Smooth muscle cell (in vitro differentiated cells): ENCODE results near the gene SAFB. TPM values are rescaled to one million over a fixed set of nuclear protein-coding genes. Genes with fewer than 3 reads are reported as not detected.

Experiments used
- DNase-seq: peaks from one replicate; lab custom pipeline; 2025; ENCODE audit not compliant: unreplicated experiment; lab: John Stamatoyannopoulos, UW
- H2AFZ ChIP-seq: fragments of 200-600 bp; sonication (generic); 2 replicates; pipeline ENCODE4 v1.6.0; 2016; ENCODE audit warnings: antibody characterized with exemption, low read depth, mild to moderate bottlenecking
- H3F3A ChIP-seq: fragments of 200-600 bp; sonication (generic); 2 replicates; pipeline ENCODE4 v1.6.0; 2017; ENCODE audit warnings: antibody characterized with exemption, low read depth
- H3K27ac ChIP-seq: fragments of 200-600 bp; sonication (generic); 2 replicates; pipeline ENCODE4 v1.5.1; 2016; ENCODE audit warnings: low read depth, mild to moderate bottlenecking
- H3K27me3 ChIP-seq: fragments of 200-600 bp; sonication (generic); 2 replicates; pipeline ENCODE4 v1.6.1; 2016; ENCODE audit warnings: low read depth, mild to moderate bottlenecking
- H3K36me3 ChIP-seq: fragments of 200-600 bp; sonication (generic); 2 replicates; pipeline ENCODE4 v1.5.1; 2016; ENCODE audit warnings: low read depth
- H3K4me1 ChIP-seq: fragments of 200-600 bp; sonication (generic); 2 replicates; pipeline ENCODE4 v1.5.1; 2016; ENCODE audit warnings: low read depth
- H3K4me2 ChIP-seq: fragments of 200-600 bp; sonication (generic); 2 replicates; pipeline ENCODE4 v1.6.0; 2016; ENCODE audit warnings: mild to moderate bottlenecking
- H3K4me3 ChIP-seq: fragments of 200-600 bp; sonication (generic); 2 replicates; pipeline ENCODE4 v1.5.1; 2016; ENCODE audit warnings: mild to moderate bottlenecking
- H3K79me2 ChIP-seq: fragments of 200-600 bp; sonication (generic); 2 replicates; pipeline ENCODE4 v1.6.0; 2016; ENCODE audit warnings: low read depth, mild to moderate bottlenecking
- H3K9ac ChIP-seq: fragments of 200-600 bp; sonication (generic); 2 replicates; pipeline ENCODE4 v1.6.0; 2016; ENCODE audit warnings: low read depth
- H3K9me3 ChIP-seq: fragments of 200-600 bp; sonication (generic); replicated peaks from 2 replicates; pipeline ENCODE4 v1.5.1; 2016; ENCODE audit warnings: low read depth
- H4K20me1 ChIP-seq: fragments of 200-600 bp; sonication (generic); 2 replicates; pipeline ENCODE4 v1.6.0; 2016; ENCODE audit warnings: low read depth
- CTCF ChIP-seq: fragments of 200-600 bp; sonication (generic); IDR thresholded peaks from 2 replicates; pipeline ENCODE4 v1.5.1; 2017; ENCODE audit warnings: borderline replicate concordance, mild to moderate bottlenecking, antibody characterized with exemption; ENCODE audit not compliant: insufficient read depth, poor library complexity, severe bottlenecking
- WGBS: methylation state at CpG from one replicate; pipeline ENCODE4 v1.1.7; 2016; ENCODE audit warnings: low lambda C conversion rate; 5-methylcytosine and 5-hydroxymethylcytosine counted together
- polyA plus RNA-seq: library from polyadenylated mRNA; unstranded; fragments of >200 nt; fragmentation: Nextera tagmentation; extraction: Ambion mirVana; gene quantifications from 2 replicates; pipeline ENCODE4 v1.2.1, GENCODE V29; 2016
- total RNA-seq: library from RNA; depleted of rRNA; stranded (reverse); fragments of >200 nt; gene quantifications from 2 replicates; pipeline ENCODE4 v1.2.3, GENCODE V29; 2014

The SAFB gene
- total and polyA plus RNA-seq, 2 experiments from 2014 or later: 22.8 to 74.3 TPM

DNA sequence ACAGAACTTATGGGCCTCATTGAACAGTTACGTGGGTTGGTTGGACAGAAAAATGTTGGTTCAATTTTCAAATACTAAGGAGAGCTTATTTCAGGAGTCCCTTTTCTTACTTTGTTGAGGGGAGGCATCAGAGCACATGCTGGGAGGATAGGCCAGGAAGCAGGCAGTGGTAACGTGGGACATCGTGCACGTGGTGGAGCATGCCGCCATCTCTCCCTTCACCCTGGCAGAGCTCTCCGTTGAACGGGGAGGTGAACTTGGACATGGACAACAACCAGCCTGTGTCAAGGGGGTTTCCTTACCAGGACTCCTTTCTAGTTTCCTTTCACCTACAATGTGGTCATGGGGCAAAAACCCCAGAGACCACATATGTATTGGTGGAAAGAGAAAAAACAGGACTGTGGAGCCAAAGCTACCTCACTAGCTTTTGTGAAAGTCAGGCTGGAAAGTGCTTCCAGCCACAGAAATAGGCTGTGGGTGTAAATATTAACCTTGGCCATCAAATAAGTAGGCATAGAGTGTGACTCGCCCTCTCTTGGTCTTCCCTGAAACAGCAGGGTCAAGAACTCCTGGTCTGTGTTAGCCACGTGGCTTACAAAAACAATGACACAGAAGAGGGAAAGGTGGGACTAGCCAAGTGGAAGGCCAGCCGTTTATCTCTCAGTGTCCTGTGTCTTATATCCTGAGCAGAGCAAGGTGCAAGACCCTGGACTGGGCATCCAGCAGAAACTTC, 43.1 kb downstream of the SAFB start:
- Histone ChIP-seq H3F3A (no peaks in the 10 kb centered on the region), H4K20me1 (peaks cover 13% of the 10 kb centered on the region), H3K4me2 (no peak overlapping the region), H3K4me3 (no peak overlapping the region), H3K9me3 (no peaks in the 10 kb centered on the region), H3K27me3 (no peaks in the 10 kb centered on the region), H3K79me2 (no peaks in the 10 kb centered on the region), H3K4me1 (no peaks in the 10 kb centered on the region), H3K9ac (no peak overlapping the region), H3K36me3 (peaks cover 9% of the 10 kb centered on the region), H3K27ac (no peak overlapping the region), H2AFZ (no peak overlapping the region)
- WGBS: 90% methylated on average over 10 of the region's 10 CpGs
- DNase-seq: no peak
- TF ChIP-seq CTCF: no peak

- Histone ChIP-seq H2AFZ (no peak overlapping the region), H3K9ac (no peak overlapping the region), H3K9me3 (no peaks in the 10 kb centered on the region), H3K79me2 (no peaks in the 10 kb centered on the region), H3K4me3 (no peak overlapping the region), H4K20me1 (peaks cover 13% of the 10 kb centered on the region), H3K27ac (peak overlapping the region; percentile 11), H3K4me1 (no peaks in the 10 kb centered on the region), H3K4me2 (no peak overlapping the region), H3F3A (no peaks in the 10 kb centered on the region), H3K36me3 (peaks cover 9% of the 10 kb centered on the region), H3K27me3 (no peaks in the 10 kb centered on the region)
- WGBS: 96% methylated on average over 19 of the region's 26 CpGs
- DNase-seq: no peak
- TF ChIP-seq CTCF: no peak
Measured at GRCh38 chr19:5666921-5667610, 44.2 kb downstream of the SAFB start.

DNA sequence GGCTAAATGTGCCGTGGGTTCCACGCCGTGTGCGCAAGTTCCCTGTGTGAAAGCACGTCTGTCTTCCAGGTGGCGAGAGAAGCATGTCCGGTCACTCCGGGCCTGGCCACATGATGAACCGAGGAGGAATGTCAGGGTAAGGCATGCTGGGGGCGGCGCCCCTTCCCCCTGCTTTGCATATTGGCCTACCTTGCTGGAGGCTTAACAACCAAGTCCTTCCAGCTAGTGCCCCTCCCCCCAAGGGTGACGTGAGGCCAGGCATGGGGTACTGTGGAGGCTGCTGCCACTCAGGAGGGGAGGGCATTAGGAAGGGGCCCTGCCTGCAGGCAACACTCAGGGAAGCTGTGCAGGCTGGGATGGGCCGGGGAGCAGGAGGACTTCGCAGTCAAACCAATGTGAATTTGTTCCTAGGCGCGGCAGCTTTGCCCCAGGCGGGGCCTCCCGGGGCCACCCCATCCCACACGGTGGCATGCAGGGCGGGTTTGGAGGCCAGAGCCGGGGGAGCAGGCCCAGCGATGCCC, 44.9 kb downstream of the SAFB start:
- Histone ChIP-seq H3K4me1 (no peaks in the 10 kb centered on the region), H4K20me1 (peaks cover 13% of the 10 kb centered on the region), H3K27me3 (no peaks in the 10 kb centered on the region), H2AFZ (no peak overlapping the region), H3K79me2 (no peaks in the 10 kb centered on the region), H3K4me3 (no peak overlapping the region), H3K27ac (peak overlapping the region; percentile 11), H3K4me2 (no peak overlapping the region), H3K9ac (no peak overlapping the region), H3K36me3 (peaks cover 9% of the 10 kb centered on the region), H3F3A (no peaks in the 10 kb centered on the region), H3K9me3 (no peaks in the 10 kb centered on the region)
- 79% methylated on average over 22 of the region's 22 CpGs for WGBS
- DNase-seq: no peak
- TF ChIP-seq CTCF: no peak
